ENCODE results near the gene FBXW11.
A peak's percentile ranks its signal among the peaks of the same experiment; 100 is the strongest.
"Not testable (repeated sequence)": the region's sequence is repeated elsewhere in the genome, so short reads cannot be mapped to it uniquely, and the experiment has no call there.

FBXW11 gene

GRCh38 chr5:172043865-172044264, 37.4 kb upstream of the FBXW11 start:
- TF ChIP-seq CTCF (IDR thresholded peaks at IDR 0.05; ENCODE audit: extremely low read depth, missing control alignments) = no peak
- no peak for DNase-seq (ENCODE audit: low spot score)

DNA sequence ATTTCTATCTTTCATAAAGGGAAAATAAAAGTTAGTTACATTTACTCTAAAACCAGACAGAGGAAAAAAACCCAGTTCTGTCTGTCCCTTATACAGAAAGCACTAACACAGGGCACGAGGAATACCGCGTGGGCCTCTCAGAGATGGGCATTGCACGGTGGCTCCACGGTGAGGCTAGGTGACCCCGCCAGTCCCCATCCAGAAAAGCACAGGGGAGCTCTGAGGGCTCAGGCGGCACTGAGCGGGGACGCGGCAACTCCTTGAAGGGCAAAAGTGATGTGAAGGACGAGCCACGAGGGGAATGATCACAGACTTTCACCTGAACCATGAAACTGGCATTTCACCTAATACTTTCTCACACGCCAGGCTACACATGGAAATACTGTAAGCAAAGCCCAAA, 35.7 kb upstream of the FBXW11 start:
- no peak for TF ChIP-seq CTCF (IDR thresholded peaks at IDR 0.05; ENCODE audit: extremely low read depth, missing control alignments)
- no peak for DNase-seq (ENCODE audit: low spot score)

GRCh38 chr5:172038167-172038566, 31.7 kb upstream of the FBXW11 start:
- no peak for DNase-seq (ENCODE audit: low spot score)

GRCh38 chr5:172035049-172035448, 28.6 kb upstream of the FBXW11 start:
- peak; percentile 56 for DNase-seq (ENCODE audit: low spot score)
- TF ChIP-seq CTCF (IDR thresholded peaks at IDR 0.05; ENCODE audit: extremely low read depth, missing control alignments) = no peak

More at GRCh38 chr5:172038167-172038566, 31.7 kb upstream of the FBXW11 start:
- TF ChIP-seq CTCF (IDR thresholded peaks at IDR 0.05; ENCODE audit: extremely low read depth, missing control alignments) = no peak

DNA sequence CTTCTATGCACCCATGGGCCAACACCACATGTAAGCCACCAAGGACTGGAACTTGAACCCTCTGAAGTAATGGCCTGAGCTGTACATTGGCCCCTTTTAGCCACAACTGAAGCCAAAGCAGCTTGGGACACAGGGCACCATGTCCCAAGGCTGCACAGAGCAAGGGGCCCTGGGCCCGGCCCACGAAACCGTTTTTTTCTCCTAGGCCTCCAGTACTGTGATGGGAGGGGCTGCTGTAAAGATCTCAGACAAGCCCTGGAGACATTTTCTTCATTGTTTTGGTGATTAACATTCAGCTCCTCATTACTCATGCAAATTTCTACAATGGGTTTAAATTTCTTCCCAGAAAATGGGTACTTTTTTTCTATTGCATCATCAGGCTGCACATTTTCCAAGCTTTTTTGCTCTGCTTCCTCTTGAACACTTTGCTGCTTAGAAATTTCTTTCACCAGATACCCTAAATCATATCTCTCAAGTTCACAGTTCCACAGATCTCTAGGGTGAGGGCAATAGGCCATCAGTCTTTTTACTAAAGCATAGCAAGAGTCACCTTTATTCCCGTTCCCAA, 25.5 kb upstream of the FBXW11 start:
- no peak for DNase-seq (ENCODE audit: low spot score)
- TF ChIP-seq CTCF (IDR thresholded peaks at IDR 0.05; ENCODE audit: extremely low read depth, missing control alignments) = no peak

- no peak for DNase-seq (ENCODE audit: low spot score)
- no peak for TF ChIP-seq CTCF (IDR thresholded peaks at IDR 0.05; ENCODE audit: extremely low read depth, missing control alignments)
Observed at GRCh38 chr5:172029876-172030275, 23.4 kb upstream of the FBXW11 start.

GRCh38 chr5:172028167-172028566, 21.7 kb upstream of the FBXW11 start:
- TF ChIP-seq CTCF (IDR thresholded peaks at IDR 0.05; ENCODE audit: extremely low read depth, missing control alignments) = no peak
- no peak for DNase-seq (ENCODE audit: low spot score)

GRCh38 chr5:172020110-172020786, 13.8 kb upstream of the FBXW11 start:
- DNase-seq (ENCODE audit: low spot score) = not testable (repeated sequence)
